Ascending aorta (tissue), 2 donors: Measurements from ENCODE around the gene PARP14. TPM values are rescaled to one million over a fixed set of nuclear protein-coding genes. Genes with fewer than 3 reads are reported as not detected.

Experiments used
- DNase-seq, 2 donors: peaks; one replicate each; pipeline ENCODE4 v3.0.0-alpha.2; 2019; ENCODE audit warnings: low spot score in 2 of 2
- H3K27ac ChIP-seq, 2 donors: fragments of 200-600 bp; sonication (generic); one replicate each; pipeline ENCODE4 v1.5.1; 2016 to 2017; ENCODE audit warnings: mild to moderate bottlenecking in 1 of 2
- H3K27me3 ChIP-seq: fragments of 200-600 bp; sonication (generic); one replicate; pipeline ENCODE4 v1.5.1; 2017
- H3K36me3 ChIP-seq, 2 donors: fragments of 200-600 bp; sonication (generic); one replicate each; pipeline ENCODE4 v1.5.1; 2016
- H3K4me1 ChIP-seq, 2 donors: fragments of 200-600 bp; sonication (generic); one replicate each; pipeline ENCODE4 v1.5.1; 2016 to 2017; ENCODE audit warnings: mild to moderate bottlenecking in 1 of 2
- H3K4me3 ChIP-seq, 2 donors: fragments of 200-600 bp; sonication (generic); one replicate each; pipeline ENCODE4 v1.5.1; 2016 to 2017; ENCODE audit warnings: mild to moderate bottlenecking in 1 of 2
- H3K9me3 ChIP-seq, 2 donors: fragments of 200-600 bp; sonication (generic); one replicate each; pipeline ENCODE4 v1.5.1; 2016
- intact Hi-C: fragments of 100-400 bp; cut with DNase I; formaldehyde crosslinking; loops from one replicate; pipeline ENCODE4 v1.15.1; 2023
- total RNA-seq: library from RNA; depleted of rRNA; stranded (reverse); fragments of >200 nt; gene quantifications from one replicate; pipeline ENCODE4 v1.1.0, GENCODE V29; 2016
- TF ChIP-seq, protein P1 (sequence below), 3 experiments: fragments of 200-600 bp in 2 of 3; fragments of 450-650 bp in 1 of 3; sonication (generic) in 2 of 3; IDR thresholded peaks; one replicate each; pipeline ENCODE4 v1.5.1; 2016 to 2019; ENCODE audit warnings: antibody characterized with exemption in 3 of 3, mild to moderate bottlenecking in 1 of 3, moderate library complexity in 1 of 3

Gene PARP14
- total RNA-seq, 1 donor from 2014 or later = 58.8 TPM

DNA sequence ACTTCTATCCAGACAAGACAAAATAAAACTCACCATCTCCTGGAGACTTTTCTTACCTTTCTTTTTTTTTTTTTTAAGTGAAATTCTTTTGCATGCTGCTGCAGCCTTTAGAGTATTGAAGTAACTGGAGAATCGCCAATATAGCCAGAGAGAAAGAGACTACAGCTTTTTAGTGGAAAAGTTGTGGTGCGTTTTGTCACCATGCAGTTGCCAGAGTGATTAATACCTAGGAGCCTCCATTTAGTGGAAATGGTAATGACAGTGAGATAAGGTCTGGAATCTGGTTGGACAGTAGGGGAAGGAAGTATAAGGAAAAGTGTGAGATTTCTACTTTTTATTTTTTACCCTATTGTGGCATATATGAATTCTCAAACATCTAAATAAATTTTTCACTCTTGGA, 18.1 kb upstream of the PARP14 start:
- no peak for DNase-seq

GRCh38 chr3:122665226-122665786, 15.3 kb upstream of the PARP14 start:
- no peak overlapping the region for H3K4me3 ChIP-seq
- TF ChIP-seq, protein P1, sequence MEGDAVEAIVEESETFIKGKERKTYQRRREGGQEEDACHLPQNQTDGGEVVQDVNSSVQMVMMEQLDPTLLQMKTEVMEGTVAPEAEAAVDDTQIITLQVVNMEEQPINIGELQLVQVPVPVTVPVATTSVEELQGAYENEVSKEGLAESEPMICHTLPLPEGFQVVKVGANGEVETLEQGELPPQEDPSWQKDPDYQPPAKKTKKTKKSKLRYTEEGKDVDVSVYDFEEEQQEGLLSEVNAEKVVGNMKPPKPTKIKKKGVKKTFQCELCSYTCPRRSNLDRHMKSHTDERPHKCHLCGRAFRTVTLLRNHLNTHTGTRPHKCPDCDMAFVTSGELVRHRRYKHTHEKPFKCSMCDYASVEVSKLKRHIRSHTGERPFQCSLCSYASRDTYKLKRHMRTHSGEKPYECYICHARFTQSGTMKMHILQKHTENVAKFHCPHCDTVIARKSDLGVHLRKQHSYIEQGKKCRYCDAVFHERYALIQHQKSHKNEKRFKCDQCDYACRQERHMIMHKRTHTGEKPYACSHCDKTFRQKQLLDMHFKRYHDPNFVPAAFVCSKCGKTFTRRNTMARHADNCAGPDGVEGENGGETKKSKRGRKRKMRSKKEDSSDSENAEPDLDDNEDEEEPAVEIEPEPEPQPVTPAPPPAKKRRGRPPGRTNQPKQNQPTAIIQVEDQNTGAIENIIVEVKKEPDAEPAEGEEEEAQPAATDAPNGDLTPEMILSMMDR (IDR thresholded peaks at IDR 0.05) = no peak

More for the DNA sequence above, 18.1 kb upstream of the PARP14 start:
- intact Hi-C loops = no loop called here
- Histone ChIP-seq H3K27me3 (no peaks in the 10 kb centered on the region), H3K9me3 (no peaks in the 10 kb centered on the region), H3K27ac (no peak overlapping the region), H3K4me1 (no peaks in the 10 kb centered on the region), H3K4me3 (no peak overlapping the region), H3K36me3 (no peaks in the 10 kb centered on the region)
- TF ChIP-seq, protein P1 (IDR thresholded peaks at IDR 0.05) = no peak

GRCh38 chr3:122665881-122666280, 14.8 kb upstream of the PARP14 start:
- H3K9me3 ChIP-seq = no peaks in the 10 kb centered on the region
- H3K4me3 ChIP-seq = no peak overlapping the region
- intact Hi-C loops = no loop called here
- no peaks in the 10 kb centered on the region for H3K27me3 ChIP-seq
- H3K27ac ChIP-seq = no peak overlapping the region
- no peak for DNase-seq
- H3K4me1 ChIP-seq = no peaks in the 10 kb centered on the region
- no peaks in the 10 kb centered on the region for H3K36me3 ChIP-seq
- TF ChIP-seq, protein P1 (IDR thresholded peaks at IDR 0.05) = no peak

More at GRCh38 chr3:122665226-122665786, 15.3 kb upstream of the PARP14 start:
- intact Hi-C loops = no loop called here
- Histone ChIP-seq H3K27me3 (no peaks in the 10 kb centered on the region), H3K4me1 (no peaks in the 10 kb centered on the region), H3K36me3 (no peaks in the 10 kb centered on the region), H3K9me3 (no peaks in the 10 kb centered on the region), H3K27ac (no peak overlapping the region)
- DNase-seq = no peak

GRCh38 chr3:122668930-122669730, 11.5 kb upstream of the PARP14 start:
- H3K36me3 ChIP-seq = no peaks in the 10 kb centered on the region
- no peaks in the 10 kb centered on the region for H3K27me3 ChIP-seq
- H3K4me3 ChIP-seq = no peak overlapping the region
- TF ChIP-seq, protein P1 (IDR thresholded peaks at IDR 0.05) = no peak
- no peaks in the 10 kb centered on the region for H3K9me3 ChIP-seq
- DNase-seq = no peak
- H3K4me1 ChIP-seq = no peaks in the 10 kb centered on the region
- intact Hi-C loops = no loop called here
- no peak overlapping the region for H3K27ac ChIP-seq

DNA sequence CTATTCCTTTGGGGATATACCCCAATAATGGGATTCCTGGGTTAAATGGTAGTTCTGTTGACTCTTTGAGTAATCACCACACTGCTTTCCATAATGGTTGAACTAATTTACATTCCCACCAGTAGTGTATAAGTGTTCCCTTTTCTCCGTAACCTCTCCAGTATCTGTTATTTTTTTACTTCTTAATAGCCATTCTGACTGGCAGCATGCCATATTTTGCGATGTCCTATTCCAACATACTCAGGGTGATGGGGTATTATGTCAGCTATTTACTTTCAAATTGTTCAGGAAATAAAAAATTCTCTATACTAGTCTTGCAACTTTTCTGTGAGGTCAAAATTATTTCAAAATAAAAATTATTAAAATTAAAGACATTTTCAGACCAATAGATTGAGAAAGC, 9.1 kb upstream of the PARP14 start:
- H3K27me3 ChIP-seq = no peaks in the 10 kb centered on the region
- no peak overlapping the region for H3K4me3 ChIP-seq
- no peaks in the 10 kb centered on the region for H3K9me3 ChIP-seq
- TF ChIP-seq, protein P1 (IDR thresholded peaks at IDR 0.05) = no peak
- no peak for DNase-seq
- H3K27ac ChIP-seq = no peak overlapping the region
- H3K36me3 ChIP-seq = no peaks in the 10 kb centered on the region
- H3K4me1 ChIP-seq = no peaks in the 10 kb centered on the region
- intact Hi-C loops = no loop called here
